Measurements from ENCODE around the gene S1PR1.

S1PR1 gene

GRCh38 chr1:101282314-101283038, 45.7 kb downstream of the S1PR1 start:
- DNase-seq, result no peak

GRCh38 chr1:101283443-101283842, 46.6 kb downstream of the S1PR1 start:
- peak; percentile 62 for DNase-seq

- no peak for DNase-seq
These were observed 47.2 kb downstream of the S1PR1 start for GRCh38 chr1:101284021-101284420.

- no peak for DNase-seq
These were observed 47.9 kb downstream of the S1PR1 start for GRCh38 chr1:101284622-101285218.

- no peak for DNase-seq
These were observed 49.2 kb downstream of the S1PR1 start for GRCh38 chr1:101285922-101286570.

GRCh38 chr1:101288491-101288944, 51.7 kb downstream of the S1PR1 start:
- DNase-seq, result peak; percentile 72

- no peak for DNase-seq
These were observed 53.5 kb downstream of the S1PR1 start for GRCh38 chr1:101290119-101290921.
